ENCODE data around the gene ADD1.

GRCh38 chr4:2968381-2968780, 124.7 kb downstream of the ADD1 start:
- TF ChIP-seq EZH2 (IDR thresholded peaks at IDR 0.05; ENCODE audit: insufficient read depth, poor library complexity, severe bottlenecking) (no peak), EZH2phosphoT487 (IDR thresholded peaks at IDR 0.05; ENCODE audit: insufficient read depth, low read depth) (no peak)

All from GM23248 (cell line).